Activated naive CD8-positive, alpha-beta T cell treated with anti-CD3 and anti-CD28 coated beads, Interleukin-2, amount 10 ng/mL, durations not matched to agents 7 days and 5 days (primary cell): ENCODE measurements around the gene COG5. TPM values are rescaled to one million over a fixed set of nuclear protein-coding genes. Genes with fewer than 3 reads are reported as not detected.

Experiments
- ATAC-seq: fragments of 150-1000 bp; cut with Tn5 transposase; one replicate; pipeline ENCODE4 v1.10.0; 2021; ENCODE audit warnings: low read depth, moderate library complexity
- POLR2A ChIA-PET: fragments of 350-600 bp; sonication (Branson Sonifier 250); formaldehyde crosslinking; loops from one replicate; lab custom pipeline; 2021; ENCODE audit warnings: antibody characterized with exemption; lab: Charles Lee
- DNase-seq: peaks from one replicate; pipeline ENCODE4 v3.0.0; 2021
- H3K27ac Mint-ChIP-seq: one replicate; pipeline ENCODE4 v1.8.0; 2022; ENCODE audit warnings: mild to moderate bottlenecking, mixed read lengths
- H3K27me3 Mint-ChIP-seq: one replicate; pipeline ENCODE4 v1.8.0; 2022; ENCODE audit warnings: mild to moderate bottlenecking, moderate library complexity, mixed read lengths
- H3K36me3 Mint-ChIP-seq: one replicate; pipeline ENCODE4 v1.8.0; 2021; ENCODE audit warnings: mild to moderate bottlenecking, mixed read lengths
- H3K4me1 Mint-ChIP-seq: one replicate; pipeline ENCODE4 v1.8.0; 2021; ENCODE audit warnings: mixed read lengths
- H3K4me3 Mint-ChIP-seq: one replicate; pipeline ENCODE4 v1.8.0; 2022; ENCODE audit warnings: mild to moderate bottlenecking, moderate library complexity, mixed read lengths
- H3K9me3 Mint-ChIP-seq: one replicate; pipeline ENCODE4 v1.8.0; 2021; ENCODE audit warnings: mixed read lengths
- total RNA-seq, 2 experiments: library from RNA; stranded (reverse); gene quantifications; one replicate each; pipeline ENCODE4 v1.2.3, GENCODE V29; 2021

The COG5 gene
- total RNA-seq, 2 experiments from 2014 or later, result 51.0 to 56.2 TPM

DNA sequence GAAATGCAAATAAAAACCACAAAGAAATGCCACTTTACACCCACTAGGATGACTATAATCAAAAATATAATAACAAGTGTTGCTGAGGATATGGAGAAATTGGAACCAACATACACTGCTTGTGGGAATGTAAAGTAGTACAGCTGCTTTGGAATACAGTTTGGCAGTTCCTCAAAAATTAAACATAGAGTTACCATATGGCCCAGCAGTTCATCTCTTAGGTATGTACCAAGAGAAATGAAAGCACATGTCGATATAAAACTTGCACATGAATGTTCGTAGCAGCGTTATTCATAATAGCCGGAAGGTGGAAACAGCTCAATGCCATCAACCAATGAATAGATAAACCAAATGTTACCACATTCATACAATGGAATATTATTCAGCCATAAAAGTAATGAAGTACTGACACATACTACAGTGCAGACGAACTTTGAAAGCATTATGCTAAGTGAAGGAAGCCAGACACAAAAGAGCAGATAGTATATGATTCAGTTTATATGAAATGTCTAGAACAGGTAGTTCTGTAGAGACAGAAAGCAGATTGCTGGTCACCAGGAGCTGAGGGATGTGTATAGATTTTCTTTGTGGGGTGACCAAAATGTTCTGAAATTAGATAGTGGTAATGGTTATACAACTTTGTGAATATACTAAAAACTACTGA is 28.8 kb upstream of the COG5 start:
- Mint-ChIP-seq H3K4me1 (no peaks in the 10 kb centered on the region), H3K27me3 (no peaks in the 10 kb centered on the region), H3K9me3 (no peaks in the 10 kb centered on the region), H3K27ac (no peak overlapping the region), H3K36me3 (peaks cover 22% of the 10 kb centered on the region), H3K4me3 (no peak overlapping the region)
- POLR2A ChIA-PET, result no interaction called here
- ATAC-seq (no peak), DNase-seq (no peak)

DNA sequence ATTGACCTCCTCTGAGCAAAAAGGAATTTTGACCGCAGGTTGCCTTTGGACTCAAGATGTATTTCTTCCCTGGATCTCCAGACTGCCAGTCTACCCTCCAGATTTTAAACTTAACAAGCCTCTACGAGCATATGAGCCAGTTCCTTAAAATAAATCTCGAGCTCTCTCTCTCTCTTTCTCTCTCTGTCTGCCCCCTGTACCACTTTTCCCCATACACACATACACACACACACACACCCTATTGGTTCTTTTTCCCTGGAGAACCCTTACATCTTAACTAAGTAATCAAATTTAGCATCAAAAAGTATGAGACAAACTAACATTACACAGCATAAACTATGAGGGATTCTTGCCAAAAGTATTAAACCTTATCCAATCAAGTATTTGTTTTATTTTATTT is 27.7 kb upstream of the COG5 start:
- POLR2A ChIA-PET, result no interaction called here
- Mint-ChIP-seq H3K4me1 (no peaks in the 10 kb centered on the region), H3K27ac (no peak overlapping the region), H3K4me3 (no peak overlapping the region), H3K36me3 (peaks cover 22% of the 10 kb centered on the region), H3K9me3 (no peaks in the 10 kb centered on the region), H3K27me3 (no peaks in the 10 kb centered on the region)
- ATAC-seq (no peak), DNase-seq (no peak)

DNA sequence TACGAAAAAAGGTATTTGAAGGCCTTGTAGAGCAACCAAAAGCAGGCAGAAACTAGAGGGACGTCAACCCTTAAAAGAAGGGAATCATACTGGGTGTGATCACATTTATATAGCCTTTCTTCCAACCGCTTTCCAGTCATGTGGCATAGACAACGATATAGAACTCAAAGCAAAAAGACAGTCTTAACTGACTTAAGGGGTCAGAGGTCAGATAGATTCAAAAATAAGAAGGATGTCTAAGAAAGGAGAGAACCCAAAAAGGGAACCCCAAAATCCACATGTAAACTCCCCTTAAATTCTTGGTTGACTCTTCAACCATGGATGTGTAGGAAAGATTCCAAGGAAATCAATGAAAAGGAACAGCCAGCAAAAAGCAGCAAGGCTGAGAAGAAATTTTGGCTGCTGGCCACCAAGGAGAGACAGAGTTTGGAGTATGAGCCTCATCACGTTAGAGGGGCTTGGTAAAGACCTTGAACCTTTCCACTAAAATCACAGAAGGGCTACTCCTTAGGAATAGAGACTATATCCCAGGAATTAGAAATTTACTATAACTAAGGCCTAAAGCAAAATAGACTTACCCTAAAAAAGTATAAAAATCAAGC is 24.9 kb upstream of the COG5 start:
- H3K27ac Mint-ChIP-seq, result no peak overlapping the region
- H3K36me3 Mint-ChIP-seq, result peaks cover 28% of the 10 kb centered on the region
- no peaks in the 10 kb centered on the region for H3K4me1 Mint-ChIP-seq
- DNase-seq (no peak), ATAC-seq (no peak)
- H3K9me3 Mint-ChIP-seq, result no peaks in the 10 kb centered on the region
- POLR2A ChIA-PET, result no interaction called here
- H3K4me3 Mint-ChIP-seq, result no peak overlapping the region
- no peaks in the 10 kb centered on the region for H3K27me3 Mint-ChIP-seq

DNA sequence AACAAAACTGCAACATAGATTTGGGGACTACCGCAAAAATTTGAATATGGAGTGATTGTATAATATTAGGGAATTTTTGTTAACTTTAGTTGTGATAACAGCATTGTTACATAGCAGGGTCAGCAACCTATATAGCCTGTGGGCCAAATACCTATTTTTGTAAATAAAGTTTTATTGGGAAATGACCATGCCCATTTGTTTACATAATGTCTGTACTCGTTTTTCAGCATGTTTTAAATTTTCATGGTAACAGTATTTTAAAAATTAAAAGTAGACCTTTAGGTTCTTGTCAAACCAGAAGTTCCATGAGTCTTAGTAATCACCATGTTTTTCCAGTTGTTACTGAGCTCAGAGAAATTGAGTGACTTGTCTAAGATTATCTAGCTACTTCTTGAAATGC is 21.0 kb upstream of the COG5 start:
- ATAC-seq (no peak), DNase-seq (no peak)
- no peaks in the 10 kb centered on the region for H3K9me3 Mint-ChIP-seq
- no peak overlapping the region for H3K27ac Mint-ChIP-seq
- peaks cover 23% of the 10 kb centered on the region for H3K36me3 Mint-ChIP-seq
- no peaks in the 10 kb centered on the region for H3K27me3 Mint-ChIP-seq
- POLR2A ChIA-PET, result no interaction called here
- H3K4me3 Mint-ChIP-seq, result no peak overlapping the region
- peaks cover 15% of the 10 kb centered on the region for H3K4me1 Mint-ChIP-seq

DNA sequence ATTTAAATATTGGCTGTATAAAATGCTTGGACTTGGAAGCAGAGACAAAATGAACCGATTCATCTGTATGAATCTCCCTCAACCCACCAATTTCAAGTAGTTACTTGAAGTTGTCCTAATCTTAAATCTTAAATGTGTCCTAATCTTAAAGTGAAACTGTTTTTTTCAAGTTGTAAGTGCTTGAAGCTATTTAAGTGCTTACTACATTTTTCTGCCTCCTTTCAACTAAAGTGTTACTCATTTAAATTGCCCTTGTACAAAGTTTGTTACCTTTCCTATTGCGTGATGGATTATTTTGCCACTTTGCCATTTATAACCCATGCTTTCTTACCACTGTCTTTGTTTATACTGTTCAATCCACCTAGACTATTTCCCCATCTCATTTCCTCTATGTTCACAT is 19.2 kb upstream of the COG5 start:
- Mint-ChIP-seq H3K27ac (no peak overlapping the region), H3K4me1 (peaks cover 18% of the 10 kb centered on the region), H3K4me3 (peak overlapping the region; percentile 35), H3K9me3 (no peaks in the 10 kb centered on the region), H3K36me3 (peaks cover 18% of the 10 kb centered on the region), H3K27me3 (no peaks in the 10 kb centered on the region)
- DNase-seq (no peak), ATAC-seq (no peak)
- POLR2A ChIA-PET, result no interaction called here

DNA sequence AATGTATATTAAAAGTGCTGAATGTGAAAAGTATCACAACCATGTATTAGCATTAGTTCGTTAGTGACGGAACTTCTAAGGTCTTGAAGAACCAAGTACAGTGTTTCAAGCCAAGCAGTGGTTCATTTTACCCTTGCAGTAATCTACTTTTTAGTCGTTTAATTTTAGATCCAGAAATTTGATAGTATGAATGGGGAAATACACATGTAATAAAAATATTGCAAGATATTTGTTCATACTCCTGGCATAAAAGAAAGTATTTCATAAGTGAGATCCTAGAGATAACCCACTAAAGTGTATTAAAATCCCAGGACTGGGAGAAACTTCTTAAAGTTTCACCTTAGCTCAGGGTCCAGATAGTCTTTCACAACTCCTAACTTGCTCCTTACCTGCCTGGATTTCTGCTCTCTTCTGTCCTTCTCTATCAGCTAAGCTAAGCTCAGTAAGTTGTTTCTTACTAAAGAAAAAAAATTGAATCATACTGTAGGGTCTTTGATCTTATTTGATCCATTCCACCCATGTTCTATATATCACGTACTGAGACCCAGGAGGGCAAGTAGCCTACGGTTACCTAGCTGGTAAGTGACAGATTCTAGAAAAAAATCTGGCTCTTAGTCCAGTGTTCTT is 17.8 kb upstream of the COG5 start:
- Mint-ChIP-seq H3K27ac (no peak overlapping the region), H3K9me3 (no peaks in the 10 kb centered on the region), H3K4me1 (peaks cover 18% of the 10 kb centered on the region), H3K27me3 (no peaks in the 10 kb centered on the region), H3K36me3 (peaks cover 18% of the 10 kb centered on the region), H3K4me3 (peak overlapping the region; percentile 58)
- DNase-seq (no peak), ATAC-seq (no peak)
- POLR2A ChIA-PET, result interaction anchor here (0.6 to 1.5 kb wide), 4 partner anchors 16 to 162 kb away, joined by 4 to 6 read pairs (median 4); partner anchors contain the start of gene SLC26A4

DNA sequence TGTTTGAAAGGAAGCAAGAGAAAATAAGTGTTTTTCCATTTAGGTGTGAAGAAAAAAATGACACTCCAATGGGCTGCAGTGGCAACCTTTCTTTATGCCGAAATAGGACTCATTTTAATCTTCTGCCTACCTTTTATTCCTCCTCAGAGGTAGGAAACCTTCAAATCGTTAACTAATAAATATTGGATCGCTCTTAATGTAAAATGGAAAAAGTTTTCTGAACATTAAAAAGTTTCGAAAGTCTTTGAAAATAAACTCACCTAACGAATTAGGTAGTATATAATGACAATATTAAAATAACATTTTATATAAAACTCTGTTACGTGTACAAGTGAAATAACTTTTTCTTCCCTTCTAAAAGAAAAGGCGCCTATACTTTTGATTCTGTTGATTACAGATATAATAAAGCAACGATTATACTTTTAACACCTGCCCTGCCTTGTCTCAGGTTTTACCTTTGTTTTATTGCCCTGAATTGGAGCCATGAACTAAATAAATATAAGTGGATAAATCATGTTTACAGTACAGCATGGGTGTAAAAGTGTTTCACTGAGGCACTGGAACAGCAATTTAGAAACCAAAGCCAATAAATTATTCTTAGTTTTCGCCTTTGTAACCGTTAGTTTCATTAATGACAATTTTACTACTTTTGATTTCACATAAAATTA is 17.1 kb upstream of the COG5 start:
- Mint-ChIP-seq H3K27ac (peak overlapping the region; percentile 61), H3K4me1 (peaks cover 18% of the 10 kb centered on the region), H3K27me3 (no peaks in the 10 kb centered on the region), H3K9me3 (no peaks in the 10 kb centered on the region), H3K36me3 (peaks cover 17% of the 10 kb centered on the region), H3K4me3 (peak overlapping the region; percentile 78)
- ATAC-seq, result no peak
- POLR2A ChIA-PET, result interaction anchor here (0.7 to 1.5 kb wide), 5 partner anchors 16 to 162 kb away, joined by 3 to 8 read pairs (median 4); partner anchors contain the start of gene SLC26A4
- no peak for DNase-seq

DNA sequence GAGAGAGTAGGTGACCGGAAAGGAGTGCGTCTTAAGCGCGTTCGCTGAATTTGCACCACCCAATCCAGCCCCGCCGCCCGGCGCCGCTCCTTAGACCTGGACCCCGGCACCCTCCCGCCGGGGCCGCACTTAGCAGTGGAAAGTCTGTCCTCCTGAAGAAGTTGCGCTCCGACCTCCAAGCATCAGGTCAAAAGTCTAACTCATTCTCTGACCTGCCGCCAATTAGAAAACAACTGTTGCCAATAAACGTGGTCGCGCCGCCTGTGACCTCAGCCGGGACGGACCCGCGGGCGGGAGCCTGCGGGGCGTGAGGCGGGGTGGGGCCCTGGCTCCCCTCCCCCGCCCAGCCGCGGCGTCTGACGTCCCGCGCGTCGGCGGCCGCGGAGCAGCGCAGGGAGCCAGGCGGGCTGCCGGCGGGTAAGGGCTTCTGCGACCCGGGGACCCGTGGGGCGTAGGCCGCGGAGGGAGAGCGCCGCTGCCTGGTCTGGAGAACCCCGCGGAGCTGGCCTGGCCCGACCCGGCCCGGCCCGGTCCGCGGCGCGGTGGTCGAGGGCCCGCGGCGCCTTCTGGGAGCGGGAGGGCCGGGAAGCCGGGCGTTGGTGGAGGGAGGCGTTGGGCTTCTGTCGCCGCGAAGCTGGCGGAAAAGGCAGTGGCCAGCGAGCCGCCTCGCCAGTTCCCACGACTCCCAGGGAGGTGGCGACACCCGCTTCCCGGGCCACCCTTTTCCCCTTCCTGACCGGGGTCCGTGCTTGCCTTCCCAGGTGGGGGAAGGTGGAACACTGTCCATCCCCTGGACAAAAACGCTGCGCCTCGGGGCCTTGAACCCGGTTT is 16.4 kb upstream of the COG5 start, which contains the start of gene BCAP29:
Gene BCAP29, plus strand, starts transcription at position 362 of the 831 bp plus-strand sequence. CDS start 527 bp downstream, outside the sequence.
- H3K9me3 Mint-ChIP-seq, result no peaks in the 10 kb centered on the region
- peak within 1 kb of the TSS; percentile 90 for H3K4me3 Mint-ChIP-seq
- peaks cover 18% of the 10 kb centered on the region for H3K4me1 Mint-ChIP-seq
- H3K27me3 Mint-ChIP-seq, result no peaks in the 10 kb centered on the region
- peak; percentile 83 for DNase-seq
- ATAC-seq, result peak; percentile 95
- H3K36me3 Mint-ChIP-seq, result peaks cover 11% of the 10 kb centered on the region
- peak within 1 kb of the TSS; percentile 89 for H3K27ac Mint-ChIP-seq
- POLR2A ChIA-PET, result interaction anchor here (0.7 to 1.0 kb wide), 3 partner anchors 49 to 163 kb away, joined by 3 to 8 read pairs (median 3); no protein-coding TSS in a partner anchor

DNA sequence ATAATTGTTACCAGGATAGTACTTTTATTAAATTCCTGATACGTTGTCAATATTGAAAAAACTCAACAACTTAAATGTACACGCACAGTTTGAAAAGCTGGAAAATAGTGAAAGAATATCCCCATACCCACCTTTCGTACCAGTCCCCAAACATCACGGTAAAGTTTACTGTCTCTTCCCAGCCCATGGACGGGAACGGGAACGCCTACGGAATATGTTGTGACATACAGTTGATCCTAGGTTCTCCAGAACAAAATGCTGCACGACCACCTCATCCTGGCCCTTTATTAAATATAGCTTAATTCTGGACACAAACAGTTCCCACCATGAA is 15.8 kb upstream of the COG5 start:
- ATAC-seq (peak; percentile 2), DNase-seq (no peak)
- POLR2A ChIA-PET, result interaction anchor here (0.7 to 1.0 kb wide), 2 partner anchors 164 to 300 kb away, joined by 3 to 4 read pairs; no protein-coding TSS in a partner anchor
- Mint-ChIP-seq H3K27ac (peak overlapping the region; percentile 89), H3K36me3 (peaks cover 10% of the 10 kb centered on the region), H3K9me3 (no peaks in the 10 kb centered on the region), H3K27me3 (no peaks in the 10 kb centered on the region), H3K4me1 (peaks cover 20% of the 10 kb centered on the region), H3K4me3 (peak overlapping the region; percentile 90)

DNA sequence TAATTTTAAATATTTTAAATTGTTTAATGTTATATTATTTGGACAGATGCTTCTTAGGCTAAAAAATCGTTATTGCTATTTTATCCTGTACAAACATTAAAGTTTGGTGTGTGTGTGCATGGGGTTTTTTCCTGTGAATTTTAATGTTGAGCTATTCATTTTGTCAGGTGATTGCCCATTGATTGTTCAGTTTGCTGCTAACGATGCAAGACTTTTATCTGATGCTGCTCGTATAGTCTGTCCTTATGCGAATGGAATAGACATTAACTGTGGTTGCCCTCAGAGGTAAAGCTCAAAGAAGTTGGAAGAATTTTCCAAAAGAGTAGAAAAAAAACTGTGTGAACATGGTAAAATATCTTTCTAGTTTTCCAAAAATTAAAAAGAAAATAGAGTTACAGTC is 9.8 kb upstream of the COG5 start:
- H3K4me1 Mint-ChIP-seq, result peaks cover 5% of the 10 kb centered on the region
- no peaks in the 10 kb centered on the region for H3K9me3 Mint-ChIP-seq
- no peak for ATAC-seq
- POLR2A ChIA-PET, result no interaction called here
- no peaks in the 10 kb centered on the region for H3K27me3 Mint-ChIP-seq
- H3K36me3 Mint-ChIP-seq, result peaks cover 10% of the 10 kb centered on the region
- H3K27ac Mint-ChIP-seq, result no peak overlapping the region
- H3K4me3 Mint-ChIP-seq, result no peak overlapping the region
- DNase-seq, result no peak

DNA sequence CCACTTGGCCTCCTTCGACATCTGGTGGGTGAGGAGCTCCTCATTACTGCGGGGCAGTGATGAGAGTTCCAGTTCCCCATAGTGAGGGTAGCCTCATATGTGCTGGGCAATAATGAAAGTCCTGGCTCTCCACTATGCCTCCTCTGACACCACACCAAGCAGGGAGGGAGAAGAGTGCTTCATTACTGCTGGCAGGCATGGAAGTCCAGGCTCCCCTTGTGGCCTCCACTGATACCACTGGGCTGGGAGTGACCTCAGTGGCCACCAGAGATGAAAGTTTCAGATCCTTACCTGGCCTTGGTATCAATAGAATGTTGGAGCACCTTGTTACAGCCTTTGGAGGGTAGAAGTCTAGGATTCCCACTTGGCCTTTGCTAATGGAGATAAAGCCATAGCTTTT is 6.6 kb upstream of the COG5 start:
- ATAC-seq (no peak), DNase-seq (no peak)
- no peak overlapping the region for H3K4me3 Mint-ChIP-seq
- H3K36me3 Mint-ChIP-seq, result peaks cover 15% of the 10 kb centered on the region
- POLR2A ChIA-PET, result no interaction called here
- H3K9me3 Mint-ChIP-seq, result no peaks in the 10 kb centered on the region
- no peak overlapping the region for H3K27ac Mint-ChIP-seq
- peaks cover 11% of the 10 kb centered on the region for H3K4me1 Mint-ChIP-seq
- H3K27me3 Mint-ChIP-seq, result no peaks in the 10 kb centered on the region

DNA sequence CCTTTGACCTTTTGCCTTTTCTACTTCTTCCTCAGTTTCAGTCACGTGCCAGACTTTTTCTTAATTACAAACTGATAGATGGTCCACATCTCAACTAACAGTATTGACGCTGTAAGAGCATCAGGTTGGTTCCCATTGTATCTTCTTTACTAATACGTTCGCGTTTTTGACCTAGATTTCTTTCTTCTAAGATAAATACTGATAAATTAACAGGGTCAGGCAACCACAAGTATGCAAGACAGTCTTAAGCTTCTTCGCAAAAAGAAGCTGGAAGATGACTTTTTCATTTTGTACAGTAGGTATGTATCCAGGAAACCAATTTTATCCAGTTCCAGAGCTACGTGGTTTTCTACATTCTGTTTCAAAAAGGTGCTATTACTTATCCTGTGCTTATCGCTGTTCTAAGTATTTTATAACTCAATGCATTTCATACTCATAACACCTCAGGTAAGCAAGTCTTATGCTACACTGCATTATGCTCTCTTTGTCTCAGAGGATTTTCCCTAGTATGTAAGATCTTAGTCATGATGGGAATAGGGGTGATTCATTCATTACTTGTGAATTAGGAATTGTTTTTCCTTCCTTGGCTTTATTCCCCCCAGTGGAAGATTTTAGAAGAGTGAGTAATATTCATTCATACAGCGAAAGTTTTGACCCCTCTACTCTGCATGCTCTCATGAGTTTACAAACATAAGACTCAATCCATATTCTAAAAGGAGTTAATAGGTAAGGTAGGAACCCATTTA is 1.0 kb upstream of the COG5 start:
- DNase-seq (no peak), ATAC-seq (no peak)
- H3K4me3 Mint-ChIP-seq, result peak overlapping the region; percentile 93
- H3K4me1 Mint-ChIP-seq, result peaks cover 48% of the 10 kb centered on the region
- H3K9me3 Mint-ChIP-seq, result no peaks in the 10 kb centered on the region
- H3K27ac Mint-ChIP-seq, result peak overlapping the region; percentile 95
- H3K36me3 Mint-ChIP-seq, result peaks cover 6% of the 10 kb centered on the region
- POLR2A ChIA-PET, result interaction anchor here (0.8 to 1.9 kb wide), 10 partner anchors 11 to 401 kb away, joined by 3 to 12 read pairs (median 4); partner anchors contain the start of genes CBLL1 and HBP1
- no peaks in the 10 kb centered on the region for H3K27me3 Mint-ChIP-seq
